ENCODE results near the gene TMEM8B.

- TF ChIP-seq CTCF (IDR thresholded peaks at IDR 0.05) (no peak), EZH2phosphoT487 (IDR thresholded peaks at IDR 0.05) (no peak), EZH2 (IDR thresholded peaks at IDR 0.05) (no peak)
Measured at GRCh38 chr9:35820076-35820475, 9.0 kb upstream of the TMEM8B start.
